HCT116 (cell line): ENCODE data around the gene MNDA.

Experiments
- EGR1 ChIP-seq: IDR thresholded peaks from 2 replicates; pipeline ENCODE4 v1.6.1; 2012; ENCODE audit warnings: low read depth
- EZH2 ChIP-seq: fragments of 200-600 bp; sonication (generic); IDR thresholded peaks from 2 replicates; pipeline ENCODE4 v1.6.1; 2017; ENCODE audit warnings: antibody characterized with exemption, mixed run types
- FOSL1 ChIP-seq: IDR thresholded peaks from 2 replicates; pipeline ENCODE4 v1.6.1; 2012; ENCODE audit warnings: low read depth
- JUND ChIP-seq: IDR thresholded peaks from 2 replicates; pipeline ENCODE4 v1.6.1; 2012
- POLR2A ChIP-seq: IDR thresholded peaks from 2 replicates; pipeline ENCODE4 v1.7.0; 2011; ENCODE audit warnings: borderline replicate concordance; ENCODE audit not compliant: insufficient read depth, insufficient read length; ENCODE audit errors: extremely low read depth
- YY1 ChIP-seq: IDR thresholded peaks from 2 replicates; pipeline ENCODE4 v1.6.1; 2011; ENCODE audit warnings: low read length, low read depth, moderate library complexity, mild to moderate bottlenecking; ENCODE audit not compliant: insufficient replicate concordance; ENCODE audit errors: extremely low read depth
- ZNF274 ChIP-seq: fragments of 200-500 bp; sonication (Bioruptor generic); IDR thresholded peaks from 2 replicates; pipeline ENCODE4 v1.6.1; 2014; ENCODE audit warnings: mild to moderate bottlenecking, low read depth, low read length, inconsistent platforms
- TF ChIP-seq, protein P1 (sequence below): IDR thresholded peaks from 2 replicates; pipeline ENCODE4 v1.6.1; 2012
- TF ChIP-seq, protein P2 (sequence below), 3 experiments: fragments of 200-600 bp in 1 of 3; sonication (generic) in 1 of 3; IDR thresholded peaks in 2 of 3; conservative IDR thresholded peaks in 1 of 3; 2 replicates each; pipeline ENCODE4 v1.5.1; 2012 to 2017; ENCODE audit warnings: low read depth in 2 of 3, low read length in 2 of 3, antibody characterized with exemption in 1 of 3, borderline replicate concordance in 1 of 3, control low read depth in 1 of 3, mild to moderate bottlenecking in 1 of 3, mixed read lengths in 1 of 3, mixed run types in 1 of 3, moderate library complexity in 1 of 3; ENCODE audit not compliant: insufficient read depth in 1 of 3
- TF ChIP-seq, protein P3 (sequence below): IDR thresholded peaks from 2 replicates; pipeline ENCODE4 v1.6.1; 2011; ENCODE audit warnings: mild to moderate bottlenecking, low read length, moderate library complexity; ENCODE audit not compliant: insufficient replicate concordance; ENCODE audit errors: extremely low read depth

DNA sequence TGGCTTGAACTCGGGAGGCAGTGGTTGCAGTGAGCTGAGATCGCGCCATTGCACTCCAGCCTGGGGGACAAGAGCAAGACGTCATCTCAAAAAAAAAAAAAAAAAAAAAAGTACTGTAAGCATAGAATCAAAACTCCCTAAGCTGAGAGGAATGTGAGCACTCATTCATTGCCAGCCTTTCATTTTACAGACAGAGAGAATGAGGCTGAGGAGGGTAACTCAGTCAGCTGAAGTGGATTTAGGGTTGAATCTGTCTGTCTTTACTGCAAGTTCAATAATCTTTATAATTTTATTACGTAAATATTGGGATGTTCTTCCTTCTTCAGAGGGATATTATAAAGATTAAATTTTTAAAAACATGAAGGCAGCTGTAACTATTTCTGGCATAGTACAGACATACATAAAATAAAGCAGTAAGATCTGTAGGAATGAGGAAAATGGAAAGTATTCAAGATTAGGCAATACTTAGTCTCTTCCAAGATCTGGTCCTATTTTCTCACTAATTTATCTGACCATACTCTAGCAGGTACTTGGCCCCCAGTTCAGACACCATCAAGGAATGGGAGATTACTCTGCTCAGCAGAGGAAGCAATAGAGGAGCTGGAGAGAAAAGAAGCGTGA, 24.1 kb upstream of the MNDA start:
- TF ChIP-seq, protein P1, sequence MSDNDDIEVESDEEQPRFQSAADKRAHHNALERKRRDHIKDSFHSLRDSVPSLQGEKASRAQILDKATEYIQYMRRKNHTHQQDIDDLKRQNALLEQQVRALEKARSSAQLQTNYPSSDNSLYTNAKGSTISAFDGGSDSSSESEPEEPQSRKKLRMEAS, result no peak
- TF ChIP-seq, protein P2, sequence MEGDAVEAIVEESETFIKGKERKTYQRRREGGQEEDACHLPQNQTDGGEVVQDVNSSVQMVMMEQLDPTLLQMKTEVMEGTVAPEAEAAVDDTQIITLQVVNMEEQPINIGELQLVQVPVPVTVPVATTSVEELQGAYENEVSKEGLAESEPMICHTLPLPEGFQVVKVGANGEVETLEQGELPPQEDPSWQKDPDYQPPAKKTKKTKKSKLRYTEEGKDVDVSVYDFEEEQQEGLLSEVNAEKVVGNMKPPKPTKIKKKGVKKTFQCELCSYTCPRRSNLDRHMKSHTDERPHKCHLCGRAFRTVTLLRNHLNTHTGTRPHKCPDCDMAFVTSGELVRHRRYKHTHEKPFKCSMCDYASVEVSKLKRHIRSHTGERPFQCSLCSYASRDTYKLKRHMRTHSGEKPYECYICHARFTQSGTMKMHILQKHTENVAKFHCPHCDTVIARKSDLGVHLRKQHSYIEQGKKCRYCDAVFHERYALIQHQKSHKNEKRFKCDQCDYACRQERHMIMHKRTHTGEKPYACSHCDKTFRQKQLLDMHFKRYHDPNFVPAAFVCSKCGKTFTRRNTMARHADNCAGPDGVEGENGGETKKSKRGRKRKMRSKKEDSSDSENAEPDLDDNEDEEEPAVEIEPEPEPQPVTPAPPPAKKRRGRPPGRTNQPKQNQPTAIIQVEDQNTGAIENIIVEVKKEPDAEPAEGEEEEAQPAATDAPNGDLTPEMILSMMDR (IDR thresholded peaks at IDR 0.05 in 2 of 3, conservative IDR thresholded peaks at IDR 0.05 in 1 of 3; ENCODE audit: borderline replicate concordance in 1 of 3, insufficient read depth in 1 of 3, low read depth in 2 of 3, low read length in 2 of 3), result no peak
- no peak for TF ChIP-seq EGR1
- TF ChIP-seq ZNF274, result no peak
- TF ChIP-seq, protein P3, sequence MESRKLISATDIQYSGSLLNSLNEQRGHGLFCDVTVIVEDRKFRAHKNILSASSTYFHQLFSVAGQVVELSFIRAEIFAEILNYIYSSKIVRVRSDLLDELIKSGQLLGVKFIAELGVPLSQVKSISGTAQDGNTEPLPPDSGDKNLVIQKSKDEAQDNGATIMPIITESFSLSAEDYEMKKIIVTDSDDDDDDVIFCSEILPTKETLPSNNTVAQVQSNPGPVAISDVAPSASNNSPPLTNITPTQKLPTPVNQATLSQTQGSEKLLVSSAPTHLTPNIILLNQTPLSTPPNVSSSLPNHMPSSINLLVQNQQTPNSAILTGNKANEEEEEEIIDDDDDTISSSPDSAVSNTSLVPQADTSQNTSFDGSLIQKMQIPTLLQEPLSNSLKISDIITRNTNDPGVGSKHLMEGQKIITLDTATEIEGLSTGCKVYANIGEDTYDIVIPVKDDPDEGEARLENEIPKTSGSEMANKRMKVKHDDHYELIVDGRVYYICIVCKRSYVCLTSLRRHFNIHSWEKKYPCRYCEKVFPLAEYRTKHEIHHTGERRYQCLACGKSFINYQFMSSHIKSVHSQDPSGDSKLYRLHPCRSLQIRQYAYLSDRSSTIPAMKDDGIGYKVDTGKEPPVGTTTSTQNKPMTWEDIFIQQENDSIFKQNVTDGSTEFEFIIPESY, result no peak
- TF ChIP-seq POLR2A, result no peak
- TF ChIP-seq JUND, result no peak
- TF ChIP-seq EZH2, result no peak
- no peak for TF ChIP-seq YY1
- no peak for TF ChIP-seq FOSL1
